Loucy (cell line): ENCODE data around the gene ZSWIM9.

ENCODE experiments used
- H2AFZ ChIP-seq: fragments of 200-600 bp; sonication (generic); 2 replicates; pipeline ENCODE4 v1.6.0; 2016; ENCODE audit warnings: antibody characterized with exemption, mild to moderate bottlenecking, low read length, moderate library complexity
- H3F3A ChIP-seq: fragments of 200-600 bp; 2 replicates; pipeline ENCODE4 v1.6.0; 2016; ENCODE audit warnings: antibody characterized with exemption, low read depth, mild to moderate bottlenecking
- H3K27me3 ChIP-seq: fragments of 200-600 bp; sonication (generic); 2 replicates; pipeline ENCODE4 v1.6.1; 2014; ENCODE audit warnings: low read length, mild to moderate bottlenecking; ENCODE audit not compliant: insufficient read depth, poor library complexity, severe bottlenecking
- H3K36me3 ChIP-seq: fragments of 200-600 bp; sonication (generic); 2 replicates; pipeline ENCODE4 v1.6.1; 2016; ENCODE audit warnings: low read length; ENCODE audit not compliant: insufficient read depth
- H3K4me1 ChIP-seq: fragments of 200-600 bp; sonication (generic); 2 replicates; pipeline ENCODE4 v1.5.1; 2014; ENCODE audit warnings: low read length, mild to moderate bottlenecking; ENCODE audit not compliant: insufficient read depth, poor library complexity, severe bottlenecking
- H3K4me2 ChIP-seq: fragments of 200-600 bp; sonication (generic); 2 replicates; pipeline ENCODE4 v1.6.0; 2014; ENCODE audit warnings: antibody characterized with exemption, low read length, low read depth, mild to moderate bottlenecking; ENCODE audit not compliant: poor library complexity, severe bottlenecking
- H3K4me3 ChIP-seq: fragments of 200-600 bp; sonication (generic); 2 replicates; pipeline ENCODE4 v1.5.1; 2014; ENCODE audit warnings: low read length, mild to moderate bottlenecking, mixed read lengths; ENCODE audit not compliant: poor library complexity, severe bottlenecking
- H3K79me2 ChIP-seq: fragments of 200-600 bp; sonication (generic); 2 replicates; pipeline ENCODE4 v1.6.1; 2014; ENCODE audit warnings: low read length; ENCODE audit not compliant: insufficient read depth
- H3K9ac ChIP-seq: fragments of 200-600 bp; sonication (generic); 2 replicates; pipeline ENCODE4 v1.6.0; 2014; ENCODE audit warnings: mild to moderate bottlenecking, low read depth, low read length, moderate library complexity; ENCODE audit not compliant: poor library complexity, severe bottlenecking
- H3K9me2 ChIP-seq: fragments of 200-600 bp; sonication (generic); replicated peaks from 2 replicates; pipeline ENCODE4 v1.6.1; 2016; ENCODE audit warnings: low read depth, low read length, mixed read lengths
- H3K9me3 ChIP-seq: fragments of 200-600 bp; sonication (generic); 2 replicates; pipeline ENCODE4 v1.6.1; 2014; ENCODE audit warnings: mild to moderate bottlenecking, antibody characterized with exemption, low read length, low read depth; ENCODE audit not compliant: insufficient read depth
- H4K20me1 ChIP-seq: fragments of 200-600 bp; sonication (generic); 2 replicates; pipeline ENCODE4 v1.6.0; 2014; ENCODE audit warnings: antibody characterized with exemption, low read length, mild to moderate bottlenecking; ENCODE audit not compliant: insufficient read depth, poor library complexity, severe bottlenecking
- CTCF ChIP-seq: fragments of 200-600 bp; sonication (generic); conservative IDR thresholded peaks from 2 replicates; pipeline ENCODE4 v1.5.1; 2014; ENCODE audit warnings: mild to moderate bottlenecking, antibody characterized with exemption, low read length
- EZH2phosphoT487 ChIP-seq: fragments of 200-600 bp; IDR thresholded peaks from 2 replicates; pipeline ENCODE4 v1.6.1; 2018; ENCODE audit warnings: antibody characterized with exemption, mild to moderate bottlenecking, moderate library complexity, borderline replicate concordance

Gene ZSWIM9

GRCh38 chr19:48181505-48181904 lies 11.0 kb downstream of the ZSWIM9 start:
- TF ChIP-seq EZH2phosphoT487 (no peak), CTCF (no peak)
- H3K4me2 ChIP-seq = no peak overlapping the region
- no peaks in the 10 kb centered on the region for H3F3A ChIP-seq
- no peaks in the 10 kb centered on the region for H4K20me1 ChIP-seq
- H3K9ac ChIP-seq = no peak overlapping the region
- H3K4me3 ChIP-seq = no peak overlapping the region
- no peaks in the 10 kb centered on the region for H3K36me3 ChIP-seq
- H3K27me3 ChIP-seq = no peaks in the 10 kb centered on the region
- H2AFZ ChIP-seq = no peak overlapping the region
- H3K4me1 ChIP-seq = no peaks in the 10 kb centered on the region
- H3K9me3 ChIP-seq = peaks cover 5% of the 10 kb centered on the region; the same call in 1 of the 2 replicates
- H3K79me2 ChIP-seq = no peaks in the 10 kb centered on the region
- H3K9me2 ChIP-seq = no peaks in the 10 kb centered on the region

DNA sequence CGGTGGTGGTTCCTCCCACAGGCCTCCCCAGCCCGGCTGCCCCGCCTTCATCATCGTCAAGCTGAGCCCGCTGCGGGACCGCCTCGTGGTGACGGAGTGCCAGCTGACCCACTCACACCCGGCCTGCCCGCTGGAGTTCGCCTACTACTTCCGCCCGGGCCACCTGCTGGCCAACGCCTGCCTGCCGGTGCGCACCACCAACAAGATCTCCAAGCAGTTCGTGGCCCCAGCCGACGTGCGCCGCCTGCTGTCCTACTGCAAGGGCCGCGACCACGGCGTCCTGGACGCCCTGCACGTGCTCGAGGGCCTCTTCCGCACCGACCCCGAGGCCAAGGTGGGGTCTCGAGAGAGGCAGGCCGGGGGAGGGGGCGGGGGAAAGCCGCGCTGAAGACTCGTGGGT lies 12.0 kb downstream of the ZSWIM9 start:
- Histone ChIP-seq H3K4me3 (no peak overlapping the region), H3K79me2 (no peaks in the 10 kb centered on the region), H2AFZ (no peak overlapping the region), H3F3A (no peaks in the 10 kb centered on the region), H3K4me1 (no peaks in the 10 kb centered on the region), H4K20me1 (no peaks in the 10 kb centered on the region), H3K27me3 (no peaks in the 10 kb centered on the region), H3K9me3 (peaks cover 5% of the 10 kb centered on the region; the same call in 1 of the 2 replicates), H3K9me2 (no peaks in the 10 kb centered on the region), H3K36me3 (no peaks in the 10 kb centered on the region), H3K4me2 (no peak overlapping the region), H3K9ac (no peak overlapping the region)
- TF ChIP-seq CTCF = no peak
- no peak for TF ChIP-seq EZH2phosphoT487

- peaks cover 5% of the 10 kb centered on the region; the same call in 1 of the 2 replicates for H3K9me3 ChIP-seq
- no peaks in the 10 kb centered on the region for H3K4me1 ChIP-seq
- no peaks in the 10 kb centered on the region for H4K20me1 ChIP-seq
- H3K4me2 ChIP-seq = no peak overlapping the region
- H3K79me2 ChIP-seq = no peaks in the 10 kb centered on the region
- no peaks in the 10 kb centered on the region for H3K27me3 ChIP-seq
- TF ChIP-seq EZH2phosphoT487 (no peak), CTCF (no peak)
- H3K9me2 ChIP-seq = no peaks in the 10 kb centered on the region
- H3K9ac ChIP-seq = no peak overlapping the region
- no peaks in the 10 kb centered on the region for H3K36me3 ChIP-seq
- H3K4me3 ChIP-seq = no peak overlapping the region
- H2AFZ ChIP-seq = no peak overlapping the region
- no peaks in the 10 kb centered on the region for H3F3A ChIP-seq
These were observed 12.9 kb downstream of the ZSWIM9 start for GRCh38 chr19:48183356-48183755.
